Heart left ventricle (tissue), 13 donors: ENCODE data around the gene AGGF1.

ENCODE experiments used
- POLR2A ChIP-seq, 2 donors: fragments of 450-650 bp; IDR thresholded peaks; one replicate each; pipeline ENCODE4 v1.6.1; 2017; ENCODE audit warnings: antibody characterized with exemption in 2 of 2, mild to moderate bottlenecking in 2 of 2, moderate library complexity in 2 of 2
- TF ChIP-seq, protein P1 (sequence below), 12 donors: fragments of 200-600 bp; sonication (generic) in 4 of 12; IDR thresholded peaks; one replicate each; pipeline versions ENCODE4 v1.5.0 to v1.8.0; 2018 to 2022; ENCODE audit warnings: antibody characterized with exemption in 12 of 12, mild to moderate bottlenecking in 5 of 12
- donor health status: ischemic (EF 13 %, LVEDD 7.1; RV severe dilation, severe dysfunction).
- donor health status: DM: no; HTN: yes; CAD: no.
- donor health status: DM: no; HTN: no; CAD: no.
- donor health status: ischemic (EF 25% LVEDD 6.9; RV normal size, moderate dysfunction).
- donor health status: ischemic (EF 25% LVEDD 5.7; RV mildly dilated, moderate dysfunction).
- donor health status: ischemic (EF 35%, LVEDD 5.7; RV mildly dilated, moderate dysfunction).
- donor health status: nonischemic (EF 11% LVEDD 7.7; RV severe dilation, severe dysfunction).
- donor health status: DM: yes; HTN: yes; CAD: no.
- donor health status: PGD.
- donor health status: ischemic (EF 29% LVEDD 5.4; RV normal size, mild dysfunction).
- donor health status: nonischemic (EF 23%, LVEDD 6.1; RV moderate dilation, normal function).

GRCh38 chr5:77006124-77006523 is 24.1 kb upstream of the AGGF1 start:
- TF ChIP-seq, protein P1, sequence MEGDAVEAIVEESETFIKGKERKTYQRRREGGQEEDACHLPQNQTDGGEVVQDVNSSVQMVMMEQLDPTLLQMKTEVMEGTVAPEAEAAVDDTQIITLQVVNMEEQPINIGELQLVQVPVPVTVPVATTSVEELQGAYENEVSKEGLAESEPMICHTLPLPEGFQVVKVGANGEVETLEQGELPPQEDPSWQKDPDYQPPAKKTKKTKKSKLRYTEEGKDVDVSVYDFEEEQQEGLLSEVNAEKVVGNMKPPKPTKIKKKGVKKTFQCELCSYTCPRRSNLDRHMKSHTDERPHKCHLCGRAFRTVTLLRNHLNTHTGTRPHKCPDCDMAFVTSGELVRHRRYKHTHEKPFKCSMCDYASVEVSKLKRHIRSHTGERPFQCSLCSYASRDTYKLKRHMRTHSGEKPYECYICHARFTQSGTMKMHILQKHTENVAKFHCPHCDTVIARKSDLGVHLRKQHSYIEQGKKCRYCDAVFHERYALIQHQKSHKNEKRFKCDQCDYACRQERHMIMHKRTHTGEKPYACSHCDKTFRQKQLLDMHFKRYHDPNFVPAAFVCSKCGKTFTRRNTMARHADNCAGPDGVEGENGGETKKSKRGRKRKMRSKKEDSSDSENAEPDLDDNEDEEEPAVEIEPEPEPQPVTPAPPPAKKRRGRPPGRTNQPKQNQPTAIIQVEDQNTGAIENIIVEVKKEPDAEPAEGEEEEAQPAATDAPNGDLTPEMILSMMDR (IDR thresholded peaks at IDR 0.05): no peak
- no peak for TF ChIP-seq POLR2A (IDR thresholded peaks at IDR 0.05)
